Stimulated activated CD4-positive, alpha-beta T cell treated with anti-CD3 and anti-CD28 coated beads, Interleukin-4, amount 100 ng/mL, for 4 hours (primary cell): ENCODE data around the gene GSTM5.
"Not testable (repeated sequence)": the region's sequence is repeated elsewhere in the genome, so short reads cannot be mapped to it uniquely, and the experiment has no call there.

ENCODE experiments used
- DNase-seq, 2 experiments: peaks; one replicate each; pipeline ENCODE4 v3.0.0-alpha.2; 2020

GSTM5 gene

DNA sequence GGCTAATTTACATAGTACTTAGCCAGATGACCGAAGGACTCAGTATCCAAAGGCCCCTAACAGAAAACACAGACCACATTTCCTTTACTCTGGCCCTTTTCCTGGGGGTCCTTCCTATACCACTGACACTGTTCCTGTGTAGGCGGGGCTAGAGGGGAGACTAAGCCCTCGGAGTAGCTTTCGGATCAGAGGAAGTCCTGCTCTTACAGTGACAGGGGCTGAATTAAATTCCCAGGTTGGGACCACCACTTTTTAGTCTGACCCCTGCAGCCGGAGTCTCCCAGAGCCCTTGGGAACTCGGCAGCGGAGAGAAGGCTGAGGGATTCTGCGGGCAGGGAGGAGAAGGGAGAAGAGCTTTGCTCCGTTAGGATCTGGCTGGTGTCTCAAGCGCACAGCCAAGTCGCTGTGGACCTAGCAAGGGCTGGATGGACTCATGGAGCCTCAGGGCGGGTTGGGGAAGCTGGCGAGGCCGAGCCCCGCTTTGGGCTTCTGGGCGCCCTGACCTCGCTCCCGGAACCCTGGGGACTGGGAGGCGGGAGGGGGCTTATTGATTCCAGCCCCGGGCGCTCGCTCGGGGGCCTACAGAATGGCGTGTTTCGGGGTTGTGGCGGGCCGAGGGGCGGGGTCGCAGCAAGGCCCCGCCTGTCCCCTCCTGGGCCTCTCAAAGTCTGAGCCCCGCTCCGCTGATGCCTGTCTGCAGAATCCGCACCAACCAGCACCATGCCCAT, at the start of gene GSTM5:
GSTM5 (plus strand) TSS at position 659 of the 728 bp plus-strand sequence; CDS start at position 721, 62 bp downstream.
- not testable (repeated sequence) for DNase-seq

DNA sequence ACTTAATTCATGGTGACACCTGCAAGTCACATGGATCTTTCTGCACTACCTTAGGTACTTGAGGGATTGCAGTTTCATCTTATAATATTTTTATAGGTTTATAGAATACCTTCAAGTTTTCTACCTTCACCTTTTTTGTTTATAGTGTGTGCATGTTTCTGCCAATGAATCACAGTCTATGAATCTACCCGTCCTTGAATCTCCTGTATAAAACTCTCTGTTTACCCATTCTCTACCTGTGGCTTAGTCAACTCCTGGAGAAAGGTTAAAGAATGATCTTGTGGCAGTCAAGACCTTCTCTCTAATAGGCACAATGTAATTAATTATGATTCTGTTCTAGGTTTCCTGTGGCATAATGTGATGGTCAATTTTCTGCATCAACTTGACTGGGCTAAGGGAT, 47.4 kb upstream of the GSTM5 start:
- DNase-seq = no peak

DNA sequence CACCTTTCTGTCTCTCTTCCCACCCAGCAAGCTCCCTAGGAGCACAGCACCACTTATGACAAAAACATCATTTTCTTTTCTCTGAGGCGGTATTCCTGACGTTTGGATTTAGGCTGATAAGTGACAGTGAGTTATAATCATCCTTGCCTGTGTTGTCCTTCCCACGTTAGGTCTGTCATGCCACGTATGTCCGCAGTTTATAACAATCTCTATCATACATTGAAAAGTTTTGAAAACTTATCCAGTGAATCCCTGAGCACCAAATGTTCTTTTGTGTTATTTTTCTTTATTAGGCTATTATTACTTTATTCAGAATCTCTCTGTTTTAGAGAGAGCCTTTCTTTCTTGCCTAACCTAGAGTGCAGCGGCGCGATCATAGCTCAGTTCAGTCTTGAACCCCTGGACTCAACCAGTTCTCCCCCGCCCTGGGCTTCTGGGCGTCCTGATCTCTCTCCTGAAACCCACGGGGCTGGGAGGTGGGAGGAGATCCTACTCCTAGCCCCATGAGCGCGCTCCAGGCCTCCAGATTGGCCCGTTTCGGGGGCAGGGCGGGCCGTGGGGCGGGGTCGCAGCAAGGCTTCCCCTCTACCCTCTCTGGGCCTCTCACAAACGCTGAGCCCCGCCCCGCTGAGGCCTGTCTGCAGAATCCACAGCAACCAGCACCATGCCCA, 44.5 kb upstream of the GSTM5 start, which contains the start of gene GSTM2:
GSTM2 (plus strand) TSS at position 606 of the 671 bp plus-strand sequence; CDS start at position 665, 59 bp downstream.
- peak; percentile 77 to 81 for DNase-seq

DNA sequence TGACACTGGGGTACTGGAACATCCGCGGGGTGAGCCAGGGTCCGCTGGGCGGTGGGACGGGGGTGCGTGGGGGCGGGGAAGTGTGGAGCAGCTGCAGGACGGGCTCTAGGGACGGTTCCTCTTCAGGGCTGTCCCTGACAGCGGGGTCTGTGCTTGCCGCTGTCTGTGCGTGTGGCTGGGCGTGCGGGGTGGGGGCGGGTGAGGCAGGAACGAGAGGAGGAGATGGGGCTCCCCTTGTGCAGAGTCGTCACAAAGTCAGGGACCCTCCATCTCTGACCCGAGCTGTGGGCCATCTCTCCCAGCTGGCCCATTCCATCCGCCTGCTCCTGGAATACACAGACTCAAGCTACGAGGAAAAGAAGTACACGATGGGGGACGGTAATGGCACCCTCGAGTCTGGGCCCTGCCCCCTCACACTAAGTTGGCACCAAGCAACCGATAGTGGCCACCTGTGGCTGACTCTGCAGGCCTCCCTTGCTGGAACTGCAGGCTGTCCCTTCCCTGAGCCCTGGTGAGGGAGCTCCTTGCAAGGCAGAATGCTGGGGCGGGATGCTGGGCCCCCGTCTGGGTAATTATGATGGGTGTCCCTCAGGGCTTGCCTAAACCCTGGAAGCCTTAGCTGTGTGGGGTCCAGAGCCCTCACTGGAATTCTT, 43.8 kb upstream of the GSTM5 start:
- DNase-seq = no peak

DNA sequence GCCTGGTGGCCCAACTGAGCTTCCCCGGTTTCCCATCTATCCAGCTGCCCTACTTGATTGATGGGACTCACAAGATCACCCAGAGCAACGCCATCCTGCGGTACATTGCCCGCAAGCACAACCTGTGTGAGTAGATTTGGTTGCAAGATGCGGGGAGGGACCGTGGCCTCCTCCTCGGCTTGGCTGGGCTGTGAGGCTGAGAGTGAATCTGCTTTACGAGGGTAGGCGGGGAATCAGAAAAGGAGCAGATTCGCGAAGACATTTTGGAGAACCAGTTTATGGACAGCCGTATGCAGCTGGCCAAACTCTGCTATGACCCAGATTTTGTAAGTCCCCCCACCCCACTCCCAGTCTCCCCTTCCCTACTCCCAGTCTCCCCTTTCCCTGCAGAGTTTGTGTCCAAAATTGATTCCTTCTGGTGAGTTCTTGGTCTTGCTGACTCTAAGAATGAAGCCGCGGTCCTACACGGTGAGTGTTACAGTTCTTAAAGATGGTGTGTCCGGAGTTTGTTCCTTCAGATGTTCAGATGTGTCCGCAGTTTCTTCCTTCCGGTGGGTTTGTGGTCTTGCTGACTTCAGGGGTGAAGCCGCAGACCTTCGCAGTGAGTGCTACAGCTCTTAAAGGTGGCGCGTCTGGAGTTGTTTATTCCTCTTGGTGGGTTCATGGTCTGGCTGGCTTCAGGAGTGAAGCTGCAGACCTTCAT, 42.7 kb upstream of the GSTM5 start:
- DNase-seq = no peak

DNA sequence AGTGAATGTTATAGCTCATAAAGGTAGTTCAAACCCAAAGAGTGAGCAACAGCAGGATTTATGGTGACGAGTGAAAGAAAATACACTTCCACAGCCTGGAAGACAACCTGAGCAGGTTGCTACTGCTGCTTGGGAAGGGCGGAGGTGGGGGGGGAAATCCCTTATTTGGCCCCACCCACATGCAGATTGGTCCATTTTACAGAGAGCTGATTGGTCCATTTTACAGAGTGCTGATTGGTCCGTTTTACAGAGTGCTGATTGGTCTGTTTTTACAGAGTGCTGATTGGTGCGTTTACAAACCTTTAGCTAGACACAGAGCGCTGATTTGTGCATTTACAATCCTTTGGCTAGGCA, 42.1 kb upstream of the GSTM5 start:
- DNase-seq = not testable (repeated sequence)

DNA sequence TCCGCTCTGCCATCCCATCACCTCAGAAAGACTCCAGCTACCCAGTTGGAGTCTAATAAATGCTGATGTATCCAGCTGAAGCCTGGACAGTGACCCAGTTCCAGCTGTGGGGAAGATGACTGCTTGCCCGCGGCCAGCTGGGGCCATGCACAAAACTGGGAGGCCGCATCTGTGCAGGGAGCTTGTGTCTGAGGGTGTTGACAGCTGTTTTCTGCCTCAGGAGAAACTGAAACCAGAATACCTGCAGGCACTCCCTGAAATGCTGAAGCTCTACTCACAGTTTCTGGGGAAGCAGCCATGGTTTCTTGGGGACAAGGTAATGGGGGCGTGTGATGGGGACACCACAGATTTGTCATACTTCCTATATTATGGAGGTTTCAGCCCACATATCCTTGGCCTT, 41.0 kb upstream of the GSTM5 start:
- DNase-seq = no peak

DNA sequence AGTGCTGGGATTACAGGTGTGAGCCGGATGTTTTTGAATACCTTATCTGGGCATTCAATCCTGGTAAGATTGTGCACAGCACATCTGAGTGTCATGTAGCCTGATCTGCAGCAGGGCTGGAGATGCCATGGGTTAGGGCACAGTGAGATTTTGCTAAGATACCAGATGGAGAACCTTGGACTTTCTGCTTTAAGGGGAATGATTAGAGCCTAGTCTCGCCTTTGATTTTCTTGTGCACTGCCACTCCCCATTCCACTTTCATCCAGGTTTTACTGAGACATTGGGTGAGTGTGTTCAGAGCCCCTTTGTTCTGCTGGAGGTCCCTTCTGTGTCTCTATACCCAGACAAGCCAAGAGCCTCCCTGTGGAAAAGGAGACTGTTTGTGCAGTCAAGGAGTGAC, 38.2 kb upstream of the GSTM5 start:
- not testable (repeated sequence) for DNase-seq

DNA sequence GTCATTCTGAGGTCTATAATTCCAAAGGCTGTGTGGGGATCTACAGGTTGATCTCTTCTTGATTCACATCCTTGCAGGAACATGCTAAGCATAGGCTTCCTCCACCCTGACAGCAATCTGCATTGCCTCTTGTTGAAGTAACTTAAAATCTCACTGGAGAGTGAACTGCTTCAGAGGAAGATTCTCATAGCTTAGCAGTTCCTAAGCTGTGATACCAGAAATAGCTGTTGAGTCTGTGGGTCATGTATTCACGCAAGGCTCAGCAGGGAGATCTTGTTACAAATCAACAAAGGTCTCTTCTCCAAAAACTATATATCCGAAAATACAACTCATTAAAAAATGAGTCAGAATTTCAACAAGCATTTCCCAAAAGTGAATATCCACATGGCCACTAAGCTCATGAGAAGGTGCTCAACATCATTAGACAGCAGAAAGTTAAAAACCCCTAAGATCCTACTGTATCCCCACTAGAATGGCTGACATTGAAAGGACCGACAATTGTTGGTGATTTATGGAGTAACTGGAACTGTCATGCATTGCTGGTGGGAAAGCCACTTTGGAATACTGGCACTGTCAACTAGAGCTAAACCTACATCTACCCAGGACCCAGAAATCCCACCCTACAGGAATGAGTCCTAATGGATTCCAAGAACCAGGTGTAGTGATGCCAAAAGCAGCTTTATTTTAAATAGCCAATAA, 35.2 kb upstream of the GSTM5 start:
- DNase-seq = not testable (repeated sequence)

DNA sequence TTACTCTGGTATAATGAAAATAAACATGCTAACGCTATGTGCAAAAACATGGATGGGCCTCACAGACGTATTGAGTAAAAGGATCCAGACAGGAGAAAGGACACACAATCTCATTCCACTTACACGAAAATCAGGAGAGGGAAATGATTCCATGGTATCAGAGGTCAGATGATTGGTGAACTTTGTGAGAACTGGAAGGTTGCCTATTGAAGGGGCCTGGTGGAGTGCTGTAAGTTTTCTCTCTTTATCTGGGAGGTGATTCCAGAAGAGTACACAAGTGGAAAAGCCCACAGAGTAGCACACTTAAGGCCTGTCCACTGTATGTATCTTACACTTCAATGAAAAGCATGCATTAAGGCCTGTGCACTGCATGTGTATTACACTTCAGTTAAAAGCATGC, 34.6 kb upstream of the GSTM5 start:
- no peak for DNase-seq

DNA sequence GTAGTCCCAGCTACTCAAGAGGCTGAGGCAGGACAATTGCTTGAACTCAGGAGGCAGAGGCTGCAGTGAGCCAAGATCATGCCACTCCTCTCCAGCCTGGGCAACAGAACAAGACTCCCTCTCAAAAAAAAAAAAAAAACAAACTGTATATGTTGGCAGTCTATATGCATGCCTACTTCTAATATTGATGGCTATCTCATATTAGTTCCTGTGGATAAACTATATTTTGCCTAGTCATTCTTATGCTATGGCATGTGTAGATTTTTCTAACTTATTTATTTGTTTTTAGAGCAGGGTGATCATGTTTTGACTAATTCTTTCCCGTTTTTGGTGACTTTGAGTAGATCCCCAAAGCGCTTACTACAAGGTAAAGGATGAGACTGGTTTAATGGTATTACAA, 33.4 kb upstream of the GSTM5 start:
- not testable (repeated sequence) for DNase-seq

DNA sequence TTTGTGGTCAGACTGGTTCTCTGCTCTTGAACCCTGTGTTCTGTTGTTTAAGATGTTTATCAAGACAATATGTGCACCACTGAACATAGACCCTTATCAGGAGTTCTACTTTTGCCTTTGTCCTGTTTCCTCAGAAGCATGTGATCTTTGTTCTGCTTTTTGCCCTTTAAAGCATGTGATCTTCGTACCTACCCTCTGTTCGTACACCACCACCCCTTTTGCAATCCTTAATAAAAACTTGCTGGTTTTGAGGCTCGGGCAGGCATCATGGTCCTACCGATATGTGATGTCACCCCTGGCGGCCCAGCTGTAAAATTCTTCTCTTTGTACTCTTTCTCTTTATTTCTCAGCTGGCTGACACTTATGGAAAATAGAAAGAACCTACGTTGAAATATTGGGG, 27.3 kb upstream of the GSTM5 start:
- not testable (repeated sequence) for DNase-seq

DNA sequence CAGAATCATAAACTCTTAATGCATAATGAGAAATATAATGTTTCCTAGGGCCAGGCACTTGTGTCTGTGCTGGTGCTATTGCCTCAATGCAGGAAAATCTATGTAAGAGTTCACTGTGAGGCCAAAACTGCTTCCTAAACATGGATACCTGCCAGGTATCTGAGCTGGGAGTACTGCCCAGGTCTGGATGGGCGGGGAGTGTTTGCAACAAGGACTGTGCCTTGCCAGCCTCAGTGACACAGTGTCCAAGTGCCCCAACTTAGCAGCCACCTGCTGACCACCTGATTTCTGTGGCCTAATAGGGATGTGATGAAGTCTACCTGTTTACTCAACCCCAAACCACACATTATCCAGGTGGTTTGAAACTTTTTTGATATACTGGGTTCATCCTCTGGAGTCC, 26.7 kb upstream of the GSTM5 start:
- DNase-seq = not testable (repeated sequence)

DNA sequence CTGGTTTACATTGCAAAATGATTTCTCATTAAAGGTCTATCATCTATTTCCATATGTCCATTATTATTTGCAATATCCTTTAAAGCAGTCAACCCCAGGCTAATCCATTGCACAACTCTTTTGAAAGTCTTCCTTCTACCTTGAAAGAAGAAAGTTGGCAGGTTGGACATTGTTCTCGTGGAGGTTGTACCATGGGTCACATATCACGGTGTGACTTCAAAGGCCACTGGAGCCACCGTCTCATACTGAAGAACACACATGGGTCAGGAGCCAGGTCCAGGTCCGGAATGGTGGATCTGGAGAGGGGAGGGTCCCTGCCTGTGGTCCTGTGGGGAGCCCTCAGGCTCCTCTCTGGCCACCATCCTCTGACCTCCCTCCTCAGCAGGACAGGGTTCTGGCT, 26.2 kb upstream of the GSTM5 start:
- not testable (repeated sequence) for DNase-seq

DNA sequence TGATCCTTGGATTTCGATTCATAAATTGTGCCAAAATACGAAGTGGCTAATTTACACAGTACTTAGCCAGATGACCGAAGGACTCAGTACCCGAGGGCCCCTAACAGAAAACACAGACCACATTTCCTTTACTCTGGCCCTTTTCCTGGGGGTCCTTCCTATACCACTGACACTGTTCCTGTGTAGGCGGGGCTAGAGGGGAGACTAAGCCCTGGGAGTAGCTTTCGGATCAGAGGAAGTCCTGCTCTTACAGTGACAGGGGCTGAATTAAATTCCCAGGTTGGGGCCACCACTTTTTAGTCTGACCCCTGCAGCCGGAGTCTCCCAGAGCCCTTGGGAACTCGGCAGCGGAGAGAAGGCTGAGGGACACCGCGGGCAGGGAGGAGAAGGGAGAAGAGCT, 24.9 kb upstream of the GSTM5 start:
- DNase-seq = not testable (repeated sequence)

DNA sequence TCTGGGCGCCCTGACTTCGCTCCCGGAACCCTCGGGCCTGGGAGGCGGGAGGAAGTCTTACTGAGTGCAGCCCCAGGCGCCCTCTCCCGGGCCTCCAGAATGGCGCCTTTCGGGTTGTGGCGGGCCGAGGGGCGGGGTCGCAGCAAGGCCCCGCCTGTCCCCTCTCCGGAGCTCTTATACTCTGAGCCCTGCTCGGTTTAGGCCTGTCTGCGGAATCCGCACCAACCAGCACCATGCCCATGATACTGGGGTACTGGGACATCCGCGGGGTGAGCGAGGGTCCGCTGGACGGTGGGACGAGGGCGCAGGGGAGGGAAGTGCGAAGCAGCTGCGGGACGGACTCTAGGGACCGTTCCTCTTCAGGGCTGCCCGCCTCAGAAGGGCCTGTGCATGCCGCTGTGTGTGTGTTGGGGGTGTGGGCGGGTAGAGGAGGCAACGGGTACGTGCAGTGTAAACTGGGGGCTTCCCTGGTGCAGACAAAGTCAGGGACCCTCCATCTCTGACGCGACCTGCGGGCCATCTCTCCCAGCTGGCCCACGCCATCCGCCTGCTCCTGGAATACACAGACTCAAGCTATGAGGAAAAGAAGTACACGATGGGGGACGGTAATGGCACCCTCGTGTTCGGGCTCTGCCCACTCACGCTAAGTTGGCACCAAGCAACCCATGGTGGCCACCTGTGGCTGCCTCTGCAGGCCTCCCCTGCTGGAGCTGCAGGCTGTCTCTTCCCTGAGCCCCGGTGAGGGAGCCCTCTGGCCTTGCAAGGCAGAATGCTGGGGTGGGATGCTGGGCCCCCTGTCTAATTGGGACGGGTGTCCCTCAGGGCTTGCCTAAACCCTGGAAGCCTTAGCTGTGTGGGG, 24.2 kb upstream of the GSTM5 start, which contains the start of gene GSTM1:
GSTM1 (plus strand) TSS at position 177 of the 859 bp plus-strand sequence; CDS start at position 234, 57 bp downstream.
- DNase-seq = no peak

DNA sequence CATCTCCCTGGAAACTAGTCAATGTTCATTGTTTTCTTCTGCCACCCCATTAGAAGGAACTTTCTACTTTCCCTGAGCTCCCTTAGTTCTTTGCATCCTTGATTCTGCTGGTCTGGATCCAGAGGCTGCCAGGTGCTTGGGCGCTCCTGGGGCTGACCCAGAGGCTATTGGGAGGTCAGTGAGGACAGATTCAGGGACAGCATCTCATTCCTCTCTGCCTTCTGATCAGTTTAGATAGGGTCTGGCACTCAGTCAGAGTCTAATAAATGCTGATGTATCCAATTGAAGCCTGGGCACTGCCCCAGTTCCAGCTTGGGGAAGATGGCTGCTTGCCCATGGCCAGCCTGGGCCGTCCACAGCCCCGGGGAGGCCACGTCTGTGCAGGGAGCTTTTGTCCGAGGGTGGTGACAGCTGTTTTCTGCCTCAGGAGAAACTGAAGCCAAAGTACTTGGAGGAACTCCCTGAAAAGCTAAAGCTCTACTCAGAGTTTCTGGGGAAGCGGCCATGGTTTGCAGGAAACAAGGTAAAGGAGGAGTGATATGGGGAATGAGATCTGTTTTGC, 22.1 kb upstream of the GSTM5 start:
- DNase-seq = no peak

DNA sequence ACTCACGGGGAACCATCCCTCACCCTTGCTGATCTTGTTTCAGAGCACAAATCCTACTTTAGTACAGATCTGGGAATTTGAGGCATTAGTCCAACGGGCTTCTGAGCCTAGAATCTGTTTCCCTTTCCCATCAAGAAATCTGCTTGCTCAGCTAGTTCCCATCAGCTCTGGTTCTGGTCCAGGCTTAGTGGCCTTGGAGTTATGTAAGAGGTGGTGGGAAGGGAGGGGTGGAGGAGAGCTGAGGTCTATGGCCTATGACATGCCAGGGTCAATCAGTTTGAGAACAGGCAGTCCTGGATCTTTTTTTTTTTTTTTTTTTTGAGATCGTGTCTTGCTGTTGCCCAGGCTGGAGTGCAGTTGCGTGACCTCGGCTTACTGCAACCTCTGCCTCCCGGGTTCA, 20.3 kb upstream of the GSTM5 start:
- DNase-seq = no peak

DNA sequence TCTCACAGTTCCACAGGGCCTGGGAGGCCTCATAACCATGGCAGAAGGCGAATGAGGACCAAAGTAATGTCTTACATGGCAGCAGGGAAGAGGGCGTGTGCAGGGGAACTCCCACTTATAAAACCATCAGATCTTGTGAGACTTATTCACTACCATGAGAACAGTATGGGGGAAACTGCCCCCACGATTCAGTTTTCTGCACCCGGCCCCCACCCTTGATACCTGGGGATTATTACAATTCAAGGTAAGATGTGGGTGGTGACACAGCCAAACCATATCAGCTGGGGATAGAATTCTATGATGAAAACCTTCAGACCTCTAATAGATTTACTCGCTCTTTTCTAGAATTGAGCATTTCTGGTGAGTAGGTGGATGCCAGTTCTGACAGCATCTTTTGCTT, 17.7 kb upstream of the GSTM5 start:
- not testable (repeated sequence) for DNase-seq

DNA sequence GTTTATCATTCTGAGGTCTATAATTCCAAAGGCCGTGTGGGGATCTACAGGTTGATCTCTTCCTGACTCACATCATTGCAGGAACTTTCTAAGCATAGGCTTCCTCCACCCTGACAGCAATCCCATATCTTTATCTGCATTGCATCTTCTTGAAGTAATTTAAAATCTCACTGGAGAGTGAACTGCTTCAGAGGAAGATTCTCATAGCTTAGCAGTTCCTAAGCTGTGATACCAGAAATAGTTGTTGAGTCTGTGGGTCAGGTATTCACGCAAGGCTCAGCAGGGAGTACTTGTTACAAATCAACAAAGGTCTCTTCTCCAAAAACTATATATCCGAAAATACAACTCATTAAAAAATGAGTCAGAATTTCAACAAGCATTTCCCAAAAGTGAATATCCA, 16.9 kb upstream of the GSTM5 start:
- not testable (repeated sequence) for DNase-seq

DNA sequence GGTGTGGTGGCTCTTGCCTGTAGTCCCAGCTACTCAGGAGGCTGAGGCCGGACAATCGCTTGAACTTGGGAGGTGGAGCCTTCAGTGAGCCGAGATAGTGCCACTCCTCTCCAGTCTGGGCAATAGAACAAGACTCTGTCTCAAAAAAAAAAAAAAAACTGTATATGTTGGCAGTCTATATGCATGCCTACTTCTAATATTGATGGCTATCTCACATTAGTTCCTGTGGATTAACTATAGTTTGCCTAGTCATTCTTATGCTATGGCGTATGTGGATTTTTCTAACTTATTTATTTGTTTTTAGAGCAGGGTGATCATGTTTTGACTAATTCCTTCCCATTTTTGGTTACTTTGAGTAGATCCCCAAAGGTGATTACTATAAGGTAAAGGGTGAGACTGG, 15.0 kb upstream of the GSTM5 start:
- no peak for DNase-seq
